ENCODE data around the gene PPL. TPM values are rescaled to one million over a fixed set of nuclear protein-coding genes. Genes with fewer than 3 reads are reported as not detected.

The PPL gene
- total and polyA plus RNA-seq, 2 of the 13 experiments (the other 11 are each of a cell fraction or from before 2014, with no cell fraction given), result 5.7 to 6.6 TPM

GRCh38 chr16:4846901-4847773, 89.8 kb downstream of the PPL start, which contains the start of the genes GLYR1 and UBN1 (continued):
- TF ChIP-seq PAXIP1 (CRISPR knock-in tag; conservative IDR thresholded peaks at IDR 0.05), result 0 out of 2 replicates have a peak, but pooled peaks have one; percentile 12
- no peak for TF ChIP-seq RARG (CRISPR knock-in tag; IDR thresholded peaks at IDR 0.05; ENCODE audit: low read depth)
- no peak for TF ChIP-seq ZNF598 (CRISPR knock-in tag; IDR thresholded peaks at IDR 0.05; ENCODE audit: borderline replicate concordance)
- TF ChIP-seq FOXP1 (IDR thresholded peaks at IDR 0.05), result no peak
- no peak for TF ChIP-seq FOXP1 (CRISPR knock-in tag; IDR thresholded peaks at IDR 0.05)
- no peak for TF ChIP-seq ZNF879 (CRISPR knock-in tag; IDR thresholded peaks at IDR 0.05)
- TF ChIP-seq ZNF749 (CRISPR knock-in tag; IDR thresholded peaks at IDR 0.05; ENCODE audit: borderline replicate concordance), result no peak
- TF ChIP-seq REPIN1 (CRISPR knock-in tag; IDR thresholded peaks at IDR 0.05; ENCODE audit: borderline replicate concordance, low read depth), result peak; percentile 74
- no peak; the same call in 1 of the 2 replicates for TF ChIP-seq SKIL (CRISPR knock-in tag; IDR thresholded peaks at IDR 0.05; ENCODE audit: borderline replicate concordance)
- no peak for TF ChIP-seq HNRNPH1 (optimal IDR thresholded peaks at IDR 0.05; ENCODE audit: low read depth, low read length)
- TF ChIP-seq CEBPG (CRISPR knock-in tag; IDR thresholded peaks at IDR 0.05), result no peak
- no peak for TF ChIP-seq GTF3A (CRISPR knock-in tag; conservative IDR thresholded peaks at IDR 0.05)
- no peak for TF ChIP-seq SETDB1 (CRISPR knock-in tag; IDR thresholded peaks at IDR 0.05; ENCODE audit: borderline replicate concordance)
- no peak for TF ChIP-seq ZNF30 (CRISPR knock-in tag; IDR thresholded peaks at IDR 0.05)
- TF ChIP-seq ZNF256 (CRISPR knock-in tag; conservative IDR thresholded peaks at IDR 0.05), result 0 out of 2 replicates have a peak, but pooled peaks have one; percentile 50
- no peak for TF ChIP-seq ZNF337 (CRISPR knock-in tag; IDR thresholded peaks at IDR 0.05; ENCODE audit: borderline replicate concordance, low read depth)
- TF ChIP-seq PLRG1 (conservative IDR thresholded peaks at IDR 0.05), result no peak
- peak; percentile 98 for TF ChIP-seq RAD51 (IDR thresholded peaks at IDR 0.05; ENCODE audit: borderline replicate concordance)
- TF ChIP-seq, protein P1, sequence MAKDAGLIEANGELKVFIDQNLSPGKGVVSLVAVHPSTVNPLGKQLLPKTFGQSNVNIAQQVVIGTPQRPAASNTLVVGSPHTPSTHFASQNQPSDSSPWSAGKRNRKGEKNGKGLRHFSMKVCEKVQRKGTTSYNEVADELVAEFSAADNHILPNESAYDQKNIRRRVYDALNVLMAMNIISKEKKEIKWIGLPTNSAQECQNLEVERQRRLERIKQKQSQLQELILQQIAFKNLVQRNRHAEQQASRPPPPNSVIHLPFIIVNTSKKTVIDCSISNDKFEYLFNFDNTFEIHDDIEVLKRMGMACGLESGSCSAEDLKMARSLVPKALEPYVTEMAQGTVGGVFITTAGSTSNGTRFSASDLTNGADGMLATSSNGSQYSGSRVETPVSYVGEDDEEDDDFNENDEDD (CRISPR knock-in tag; IDR thresholded peaks at IDR 0.05; ENCODE audit: borderline replicate concordance), result peak; percentile 49; the same call in 1 of the 2 replicates
- TF ChIP-seq MATR3 (CRISPR knock-in tag; IDR thresholded peaks at IDR 0.05), result no peak
- no peak for TF ChIP-seq MTF2 (CRISPR knock-in tag; IDR thresholded peaks at IDR 0.05; ENCODE audit: borderline replicate concordance)
- no peak for TF ChIP-seq GABPA (IDR thresholded peaks at IDR 0.05; ENCODE audit: low read depth, low read length)
- no peak for TF ChIP-seq GABPA (CRISPR knock-in tag; IDR thresholded peaks at IDR 0.05; ENCODE audit: low read depth)
- no peak for TF ChIP-seq ZNF34 (CRISPR knock-in tag; IDR thresholded peaks at IDR 0.05; ENCODE audit: borderline replicate concordance)
- no peak for TF ChIP-seq XBP1 (CRISPR knock-in tag; IDR thresholded peaks at IDR 0.05)
- peak; percentile 12; the same call in 1 of the 2 replicates for TF ChIP-seq RARA (CRISPR knock-in tag; IDR thresholded peaks at IDR 0.05)

All from HepG2 (cell line).